GM12801 (cell line): ENCODE results near the gene GNAS.

Experiments
- CTCF ChIP-seq: IDR thresholded peaks from one replicate; pipeline ENCODE4 v1.5.1; 2011; ENCODE audit warnings: control low read depth; ENCODE audit not compliant: insufficient read length; ENCODE audit errors: extremely low read depth

Gene GNAS

DNA sequence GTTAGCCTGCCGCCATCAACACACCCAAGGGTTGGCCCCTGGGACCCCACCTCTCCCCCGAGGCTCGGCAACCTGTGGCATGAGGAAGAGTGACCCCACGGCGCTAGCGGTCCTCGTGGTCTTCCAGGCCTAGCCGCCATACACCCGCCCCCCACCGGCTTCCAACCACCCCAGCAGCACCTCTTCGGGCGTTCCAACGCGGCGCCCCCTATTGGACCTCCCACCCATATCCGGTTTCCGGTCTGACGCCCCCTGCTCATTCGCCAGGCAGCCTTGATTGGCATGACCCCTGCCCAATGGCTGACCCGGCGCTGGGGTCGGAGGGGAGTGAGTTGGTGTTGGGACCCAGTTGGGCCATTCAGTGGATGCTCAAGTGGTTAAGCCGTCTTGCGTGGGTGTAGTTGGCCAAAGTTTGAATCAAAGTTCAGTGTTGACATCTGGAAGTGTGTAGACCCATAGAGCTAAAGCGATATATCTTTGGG lies 1.8 kb upstream of the GNAS start, which contains the start of gene GNAS-AS1:
Gene GNAS-AS1 (minus strand): TSS at position 210 of the 482 bp plus-strand sequence.
- TF ChIP-seq CTCF = no peak

GRCh38 chr20:58851221-58851968 lies 1.1 kb upstream of the GNAS start:
- TF ChIP-seq CTCF = no peak

GRCh38 chr20:58851969-58852458 lies 502 bp upstream of the GNAS start:
- no peak for TF ChIP-seq CTCF

DNA sequence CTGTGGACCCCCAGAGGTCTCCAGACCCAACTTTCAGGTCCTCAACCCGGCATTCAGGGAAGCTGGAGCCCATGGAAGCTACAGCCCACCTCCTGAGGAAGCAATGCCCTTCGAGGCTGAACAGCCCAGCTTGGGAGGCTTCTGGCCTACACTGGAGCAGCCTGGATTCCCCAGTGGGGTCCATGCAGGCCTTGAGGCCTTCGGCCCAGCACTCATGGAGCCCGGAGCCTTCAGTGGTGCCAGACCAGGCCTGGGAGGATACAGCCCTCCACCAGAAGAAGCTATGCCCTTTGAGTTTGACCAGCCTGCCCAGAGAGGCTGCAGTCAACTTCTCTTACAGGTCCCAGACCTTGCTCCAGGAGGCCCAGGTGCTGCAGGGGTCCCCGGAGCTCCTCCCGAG lies 950 bp downstream of the GNAS start:
- no peak for TF ChIP-seq CTCF

DNA sequence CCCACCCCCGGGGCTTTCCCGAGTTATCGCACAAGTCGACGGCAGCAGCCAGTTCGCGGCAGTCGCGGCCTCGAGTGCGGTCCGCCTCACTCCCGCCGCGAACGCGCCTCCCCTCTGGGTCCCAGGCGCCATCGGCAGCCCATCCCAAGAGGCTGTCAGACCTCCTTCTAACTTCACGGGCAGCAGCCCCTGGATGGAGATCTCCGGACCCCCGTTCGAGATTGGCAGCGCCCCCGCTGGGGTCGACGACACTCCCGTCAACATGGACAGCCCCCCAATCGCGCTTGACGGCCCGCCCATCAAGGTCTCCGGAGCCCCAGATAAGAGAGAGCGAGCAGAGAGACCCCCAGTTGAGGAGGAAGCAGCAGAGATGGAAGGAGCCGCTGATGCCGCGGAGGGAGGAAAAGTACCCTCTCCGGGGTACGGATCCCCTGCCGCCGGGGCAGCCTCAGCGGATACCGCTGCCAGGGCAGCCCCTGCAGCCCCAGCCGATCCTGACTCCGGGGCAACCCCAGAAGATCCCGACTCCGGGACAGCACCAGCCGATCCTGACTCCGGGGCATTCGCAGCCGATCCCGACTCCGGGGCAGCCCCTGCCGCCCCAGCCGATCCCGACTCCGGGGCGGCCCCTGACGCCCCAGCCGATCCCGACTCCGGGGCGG lies 1.6 kb downstream of the GNAS start:
- TF ChIP-seq CTCF = no peak

- TF ChIP-seq CTCF = no peak
Observed at GRCh38 chr20:58854638-58855471, 2.3 kb downstream of the GNAS start.
